Ascending aorta (tissue), 2 donors: ENCODE results near the gene PCDH9. TPM values are rescaled to one million over a fixed set of nuclear protein-coding genes. Genes with fewer than 3 reads are reported as not detected.

ENCODE experiments used
- DNase-seq, 2 donors: peaks; one replicate each; pipeline ENCODE4 v3.0.0-alpha.2; 2019; ENCODE audit warnings: low spot score in 2 of 2
- H3K27ac ChIP-seq, 2 donors: fragments of 200-600 bp; sonication (generic); one replicate each; pipeline ENCODE4 v1.5.1; 2016 to 2017; ENCODE audit warnings: mild to moderate bottlenecking in 1 of 2
- H3K27me3 ChIP-seq: fragments of 200-600 bp; sonication (generic); one replicate; pipeline ENCODE4 v1.5.1; 2017
- H3K36me3 ChIP-seq, 2 donors: fragments of 200-600 bp; sonication (generic); one replicate each; pipeline ENCODE4 v1.5.1; 2016
- H3K4me1 ChIP-seq, 2 donors: fragments of 200-600 bp; sonication (generic); one replicate each; pipeline ENCODE4 v1.5.1; 2016 to 2017; ENCODE audit warnings: mild to moderate bottlenecking in 1 of 2
- H3K4me3 ChIP-seq, 2 donors: fragments of 200-600 bp; sonication (generic); one replicate each; pipeline ENCODE4 v1.5.1; 2016 to 2017; ENCODE audit warnings: mild to moderate bottlenecking in 1 of 2
- H3K9me3 ChIP-seq, 2 donors: fragments of 200-600 bp; sonication (generic); one replicate each; pipeline ENCODE4 v1.5.1; 2016
- intact Hi-C: fragments of 100-400 bp; cut with DNase I; formaldehyde crosslinking; loops from one replicate; pipeline ENCODE4 v1.15.1; 2023
- total RNA-seq: library from RNA; depleted of rRNA; stranded (reverse); fragments of >200 nt; gene quantifications from one replicate; pipeline ENCODE4 v1.1.0, GENCODE V29; 2016
- TF ChIP-seq, protein P1 (sequence below), 3 experiments: fragments of 200-600 bp in 2 of 3; fragments of 450-650 bp in 1 of 3; sonication (generic) in 2 of 3; IDR thresholded peaks; one replicate each; pipeline ENCODE4 v1.5.1; 2016 to 2019; ENCODE audit warnings: antibody characterized with exemption in 3 of 3, mild to moderate bottlenecking in 1 of 3, moderate library complexity in 1 of 3

Gene PCDH9
- total RNA-seq, 1 donor from 2014 or later: 3.6 TPM

DNA sequence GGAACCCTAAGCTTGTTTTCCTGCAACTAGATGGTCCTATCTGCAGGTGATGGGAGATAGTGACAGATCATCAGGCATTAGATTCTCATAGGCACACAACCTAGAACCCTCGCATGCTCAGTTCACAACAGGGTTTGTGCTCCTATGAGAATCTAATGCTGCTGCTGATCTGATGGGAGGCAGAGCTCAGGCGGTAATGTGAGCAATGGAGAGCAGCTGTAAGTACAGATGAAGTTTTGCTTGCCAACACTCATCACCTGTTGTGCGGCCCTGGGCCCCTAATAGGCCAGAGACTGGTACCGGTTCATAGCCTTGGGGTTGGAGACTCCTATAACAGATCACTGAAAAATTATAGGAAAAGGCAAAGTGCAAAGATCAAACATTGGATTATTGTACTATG, 267.2 kb downstream of the PCDH9 start:
- H3K9me3 ChIP-seq: no peaks in the 10 kb centered on the region
- H3K36me3 ChIP-seq: no peaks in the 10 kb centered on the region
- no peaks in the 10 kb centered on the region for H3K4me1 ChIP-seq
- intact Hi-C loops: no loop called here
- no peak overlapping the region for H3K27ac ChIP-seq
- H3K4me3 ChIP-seq: no peak overlapping the region
- DNase-seq: no peak
- TF ChIP-seq, protein P1, sequence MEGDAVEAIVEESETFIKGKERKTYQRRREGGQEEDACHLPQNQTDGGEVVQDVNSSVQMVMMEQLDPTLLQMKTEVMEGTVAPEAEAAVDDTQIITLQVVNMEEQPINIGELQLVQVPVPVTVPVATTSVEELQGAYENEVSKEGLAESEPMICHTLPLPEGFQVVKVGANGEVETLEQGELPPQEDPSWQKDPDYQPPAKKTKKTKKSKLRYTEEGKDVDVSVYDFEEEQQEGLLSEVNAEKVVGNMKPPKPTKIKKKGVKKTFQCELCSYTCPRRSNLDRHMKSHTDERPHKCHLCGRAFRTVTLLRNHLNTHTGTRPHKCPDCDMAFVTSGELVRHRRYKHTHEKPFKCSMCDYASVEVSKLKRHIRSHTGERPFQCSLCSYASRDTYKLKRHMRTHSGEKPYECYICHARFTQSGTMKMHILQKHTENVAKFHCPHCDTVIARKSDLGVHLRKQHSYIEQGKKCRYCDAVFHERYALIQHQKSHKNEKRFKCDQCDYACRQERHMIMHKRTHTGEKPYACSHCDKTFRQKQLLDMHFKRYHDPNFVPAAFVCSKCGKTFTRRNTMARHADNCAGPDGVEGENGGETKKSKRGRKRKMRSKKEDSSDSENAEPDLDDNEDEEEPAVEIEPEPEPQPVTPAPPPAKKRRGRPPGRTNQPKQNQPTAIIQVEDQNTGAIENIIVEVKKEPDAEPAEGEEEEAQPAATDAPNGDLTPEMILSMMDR (IDR thresholded peaks at IDR 0.05): no peak
- no peaks in the 10 kb centered on the region for H3K27me3 ChIP-seq

DNA sequence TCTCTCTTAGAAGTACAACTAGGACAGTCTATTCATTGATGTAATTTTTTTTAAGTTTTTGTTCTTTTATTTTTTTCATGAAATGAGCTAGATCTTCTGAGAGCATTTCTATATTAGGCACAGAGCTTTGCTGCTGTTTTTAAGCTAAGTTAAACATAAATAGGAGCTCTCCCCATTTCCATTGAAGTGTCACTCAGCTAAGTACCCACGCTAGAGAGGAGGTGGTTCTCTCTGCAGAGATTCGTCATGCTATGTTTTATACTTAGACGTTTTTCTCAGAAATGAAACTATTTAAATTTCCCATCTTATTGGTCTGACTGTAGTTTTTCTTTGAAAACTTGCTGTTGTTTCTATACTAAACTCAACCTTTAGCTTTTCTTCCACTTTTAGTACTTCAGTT, 271.5 kb downstream of the PCDH9 start:
- Histone ChIP-seq H3K4me3 (no peak overlapping the region), H3K36me3 (no peaks in the 10 kb centered on the region), H3K27ac (no peak overlapping the region), H3K27me3 (no peaks in the 10 kb centered on the region), H3K4me1 (no peaks in the 10 kb centered on the region), H3K9me3 (no peaks in the 10 kb centered on the region)
- TF ChIP-seq, protein P1 (IDR thresholded peaks at IDR 0.05): no peak
- intact Hi-C loops: no loop called here
- no peak for DNase-seq

DNA sequence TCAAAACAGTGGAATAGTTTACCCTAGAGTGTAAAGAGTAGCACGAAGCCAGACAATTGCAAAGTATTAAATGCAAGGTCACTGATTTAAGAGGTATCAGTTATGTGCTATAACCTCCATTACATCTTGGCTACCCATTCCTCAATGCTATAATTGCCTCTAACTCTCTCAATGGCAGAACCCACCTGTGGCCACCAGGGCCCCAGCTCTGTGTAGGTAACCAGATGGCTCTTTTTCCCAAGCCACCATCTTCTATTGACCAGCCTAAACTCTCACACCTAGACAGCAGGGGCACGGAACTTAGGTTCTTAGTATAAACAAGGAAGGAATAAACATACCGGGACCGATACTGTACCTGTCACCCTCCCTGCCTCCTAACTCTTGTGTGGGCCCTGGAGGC, 277.6 kb downstream of the PCDH9 start:
- no peak for DNase-seq
- Histone ChIP-seq H3K4me3 (no peak overlapping the region), H3K9me3 (no peaks in the 10 kb centered on the region), H3K36me3 (no peaks in the 10 kb centered on the region), H3K4me1 (no peaks in the 10 kb centered on the region), H3K27ac (no peak overlapping the region), H3K27me3 (no peaks in the 10 kb centered on the region)
- TF ChIP-seq, protein P1 (IDR thresholded peaks at IDR 0.05): no peak
- intact Hi-C loops: no loop called here

DNA sequence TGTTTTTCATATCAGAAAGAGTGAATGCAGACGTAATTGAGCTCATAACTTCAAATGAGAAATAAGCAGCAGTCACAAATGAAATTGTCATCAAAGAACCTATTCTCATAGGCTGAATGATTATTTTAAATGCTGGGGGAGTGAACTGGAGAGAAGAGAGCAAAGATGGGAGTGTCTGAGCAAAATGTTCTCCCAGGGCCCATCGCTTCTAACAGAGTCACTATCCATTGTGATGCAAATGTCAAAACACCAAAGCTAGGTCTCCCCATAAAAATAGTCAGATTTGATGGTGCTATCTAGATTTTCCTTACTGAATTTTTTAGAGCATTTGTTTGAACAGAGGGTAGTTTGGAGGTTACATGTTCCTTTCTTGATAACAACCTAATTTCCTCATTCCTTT, 278.7 kb downstream of the PCDH9 start:
- no peaks in the 10 kb centered on the region for H3K27me3 ChIP-seq
- no peaks in the 10 kb centered on the region for H3K4me1 ChIP-seq
- H3K4me3 ChIP-seq: no peak overlapping the region
- TF ChIP-seq, protein P1 (IDR thresholded peaks at IDR 0.05): no peak
- intact Hi-C loops: no loop called here
- no peak overlapping the region for H3K27ac ChIP-seq
- no peak for DNase-seq
- no peaks in the 10 kb centered on the region for H3K36me3 ChIP-seq
- no peaks in the 10 kb centered on the region for H3K9me3 ChIP-seq

DNA sequence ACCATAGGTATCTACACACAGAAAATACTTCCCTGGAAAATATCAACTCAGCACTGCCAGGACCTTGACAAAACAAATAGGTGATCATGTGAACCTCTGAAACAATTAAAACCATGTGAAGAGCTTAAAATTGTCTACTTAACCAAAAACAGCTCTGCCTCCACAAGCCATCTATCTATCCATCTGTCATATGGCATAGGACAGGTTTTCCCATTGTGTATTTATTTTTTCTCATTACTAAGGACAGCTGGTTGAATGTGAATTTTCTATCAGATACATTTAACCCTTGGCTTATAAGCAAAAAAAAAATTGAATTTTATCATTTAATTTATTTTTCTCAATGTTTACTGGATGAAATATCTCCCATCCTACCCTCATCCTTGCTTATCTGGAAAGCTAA, 279.5 kb downstream of the PCDH9 start:
- intact Hi-C loops: no loop called here
- Histone ChIP-seq H3K27ac (no peak overlapping the region), H3K9me3 (no peaks in the 10 kb centered on the region), H3K4me3 (no peak overlapping the region), H3K36me3 (no peaks in the 10 kb centered on the region), H3K27me3 (no peaks in the 10 kb centered on the region), H3K4me1 (no peaks in the 10 kb centered on the region)
- no peak for DNase-seq
- TF ChIP-seq, protein P1 (IDR thresholded peaks at IDR 0.05): no peak

DNA sequence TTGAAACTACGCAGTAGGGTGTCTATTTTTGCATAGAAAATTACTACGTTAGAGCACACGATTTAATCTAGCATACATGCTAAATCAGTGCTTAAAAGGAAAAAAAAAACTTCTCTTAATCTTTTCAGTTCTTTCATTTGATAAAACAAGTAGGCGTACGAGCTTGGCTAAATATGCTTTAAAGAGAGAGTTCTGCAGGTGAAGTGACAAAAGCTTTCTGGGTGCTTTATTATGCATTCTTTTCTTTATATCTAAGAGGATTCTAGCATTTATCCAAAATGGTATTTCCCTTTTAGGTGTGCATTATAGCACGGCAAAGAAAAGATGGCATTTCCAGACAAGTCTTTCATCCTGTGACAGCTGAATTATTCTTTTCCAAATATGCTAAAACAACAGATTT, 281.2 kb downstream of the PCDH9 start:
- no peaks in the 10 kb centered on the region for H3K36me3 ChIP-seq
- DNase-seq: no peak
- no peaks in the 10 kb centered on the region for H3K27me3 ChIP-seq
- no peak overlapping the region for H3K27ac ChIP-seq
- intact Hi-C loops: no loop called here
- TF ChIP-seq, protein P1 (IDR thresholded peaks at IDR 0.05): no peak
- H3K4me3 ChIP-seq: no peak overlapping the region
- H3K9me3 ChIP-seq: no peaks in the 10 kb centered on the region
- no peaks in the 10 kb centered on the region for H3K4me1 ChIP-seq
